GM12874 (cell line): ENCODE results near the gene USP27X.

Experiments
- CTCF ChIP-seq: IDR thresholded peaks from 2 replicates; pipeline ENCODE4 v1.5.1; 2011; ENCODE audit warnings: low read depth, mild to moderate bottlenecking, control low read depth, low read length, moderate library complexity; ENCODE audit not compliant: insufficient read depth

USP27X gene

GRCh38 chrX:49884290-49884862, 5.1 kb downstream of the USP27X start:
- TF ChIP-seq CTCF = peak; percentile 76

- no peak for TF ChIP-seq CTCF
These were observed 13.3 kb downstream of the USP27X start for GRCh38 chrX:49892542-49892941.

GRCh38 chrX:49896951-49897350, 17.7 kb downstream of the USP27X start:
- no peak for TF ChIP-seq CTCF

GRCh38 chrX:49901048-49901447, 21.8 kb downstream of the USP27X start:
- no peak for TF ChIP-seq CTCF

- TF ChIP-seq CTCF = no peak
These were observed 31.1 kb downstream of the USP27X start for GRCh38 chrX:49910344-49910743.

- TF ChIP-seq CTCF = no peak
These were observed 32.8 kb downstream of the USP27X start for GRCh38 chrX:49912086-49912485.

GRCh38 chrX:49912861-49913260, 33.6 kb downstream of the USP27X start:
- no peak for TF ChIP-seq CTCF
